B cell (primary cell): ENCODE measurements around the gene EFNA2. TPM values are rescaled to one million over a fixed set of nuclear protein-coding genes. Genes with fewer than 3 reads are reported as not detected.

Experiments used
- ATAC-seq: fragments of 200-7000 bp; cut with Tn5 transposase; one replicate; pipeline ENCODE4 v1.10.0; 2021; ENCODE audit warnings: low read depth, mild to moderate bottlenecking, moderate number of reproducible peaks, moderate library complexity
- CTCF ChIA-PET: fragments of 350-600 bp; sonication (Branson Sonifier 250); formaldehyde crosslinking; loops from one replicate; lab custom pipeline; 2021; ENCODE audit warnings: antibody characterized with exemption, inconsistent platforms; lab: Charles Lee
- POLR2A ChIA-PET: fragments of 350-600 bp; sonication (Branson Sonifier 250); formaldehyde crosslinking; loops from one replicate; lab custom pipeline; 2021; ENCODE audit warnings: antibody characterized with exemption; lab: Charles Lee
- DNase-seq: peaks from one replicate; pipeline ENCODE4 v3.0.0; 2013
- H2AFZ ChIP-seq: 2 replicates; pipeline ENCODE4 v1.6.1; 2012; ENCODE audit warnings: mild to moderate bottlenecking, low read depth, low read length; ENCODE audit not compliant: insufficient read depth, poor library complexity, severe bottlenecking
- H3K27ac ChIP-seq, 2 donors: 1 replicate in 1 of 2; 2 replicates in 1 of 2; pipeline ENCODE4 v1.5.1; 2012 to 2013; ENCODE audit warnings: low read length in 2 of 2, mild to moderate bottlenecking in 2 of 2, moderate library complexity in 1 of 2
- H3K27me3 ChIP-seq, 4 experiments: fragments of 200-600 bp in 1 of 4; sonication (generic) in 1 of 4; replicated peaks in 1 of 4; 1 replicate in 2 of 4; 2 replicates in 2 of 4; pipeline versions ENCODE4 v1.6.1 to v1.7.0; 2013 to 2016; ENCODE audit warnings: low read length in 3 of 4, mild to moderate bottlenecking in 2 of 4, mixed read lengths in 1 of 4, moderate library complexity in 1 of 4; ENCODE audit not compliant: insufficient read depth in 4 of 4, control insufficient read depth in 3 of 4; ENCODE audit errors: control extremely low read depth in 1 of 4
- H3K36me3 ChIP-seq, 2 experiments: replicated peaks in 1 of 2; 1 replicate in 1 of 2; 2 replicates in 1 of 2; pipeline versions ENCODE4 v1.6.1 to v1.7.1; 2013; ENCODE audit warnings: low read length in 1 of 2; ENCODE audit not compliant: insufficient read depth in 2 of 2, control insufficient read depth in 1 of 2; ENCODE audit errors: control extremely low read depth in 1 of 2, extremely low read depth in 1 of 2
- H3K4me1 ChIP-seq, 2 donors: fragments of 200-600 bp in 1 of 2; sonication (generic) in 1 of 2; 1 replicate in 1 of 2; 2 replicates in 1 of 2; pipeline versions ENCODE4 v1.5.1 to v1.6.1; 2013 to 2017; ENCODE audit warnings: low read length in 2 of 2; ENCODE audit not compliant: control insufficient read depth in 2 of 2, insufficient read depth in 2 of 2
- H3K4me2 ChIP-seq: replicated peaks from 2 replicates; pipeline ENCODE3; 2012; ENCODE audit warnings: mild to moderate bottlenecking, low read depth, low read length; ENCODE audit not compliant: poor library complexity, severe bottlenecking
- H3K4me3 ChIP-seq, 5 experiments: fragments of 200-600 bp in 1 of 5; sonication (generic) in 1 of 5; 1 replicate in 3 of 5; 2 replicates in 2 of 5; pipeline versions ENCODE4 v1.5.1 to v1.7.0; 2011 to 2016; ENCODE audit warnings: low read length in 4 of 5, mild to moderate bottlenecking in 4 of 5, low read depth in 2 of 5, control low read depth in 1 of 5, moderate library complexity in 1 of 5; ENCODE audit not compliant: insufficient read depth in 1 of 5; ENCODE audit errors: control extremely low read depth in 1 of 5, extremely low read depth in 1 of 5
- H3K79me2 ChIP-seq: fragments of 200-600 bp; sonication (generic); one replicate; pipeline ENCODE4 v1.6.0; 2016; ENCODE audit warnings: low read length; ENCODE audit not compliant: control insufficient read depth, insufficient read depth
- H3K9ac ChIP-seq: fragments of 200-600 bp; sonication (generic); 2 replicates; pipeline ENCODE4 v1.6.1; 2017; ENCODE audit warnings: mild to moderate bottlenecking, low read length, moderate library complexity
- H3K9me3 ChIP-seq, 3 donors: one replicate each; pipeline versions ENCODE4 v1.6.1 to v1.7.1; 2013; ENCODE audit warnings: low read length in 2 of 3; ENCODE audit not compliant: control insufficient read depth in 2 of 3, insufficient read depth in 1 of 3; ENCODE audit errors: control extremely low read depth in 1 of 3
- H4K20me1 ChIP-seq: 2 replicates; pipeline ENCODE4 v1.6.0; 2012; ENCODE audit warnings: mild to moderate bottlenecking, low read length; ENCODE audit not compliant: insufficient read depth, control insufficient read depth, poor library complexity, severe bottlenecking
- H3K27ac Mint-ChIP-seq: one replicate; pipeline ENCODE4 v1.8.0; 2021; ENCODE audit warnings: mixed read lengths
- H3K27me3 Mint-ChIP-seq: one replicate; pipeline ENCODE4 v1.8.0; 2021; ENCODE audit warnings: mixed read lengths
- H3K4me1 Mint-ChIP-seq: one replicate; pipeline ENCODE4 v1.8.0; 2021; ENCODE audit warnings: mixed read lengths
- H3K4me3 Mint-ChIP-seq: one replicate; pipeline ENCODE4 v1.8.0; 2021; ENCODE audit warnings: mixed read lengths
- H3K9me3 Mint-ChIP-seq: one replicate; pipeline ENCODE4 v1.8.0; 2022; ENCODE audit warnings: mixed read lengths; ENCODE audit not compliant: insufficient read depth
- EZH2 ChIP-seq: IDR thresholded peaks from 2 replicates; pipeline ENCODE4 v1.6.1; 2012; ENCODE audit warnings: borderline replicate concordance, low read depth, mild to moderate bottlenecking, moderate library complexity, low read length; ENCODE audit not compliant: insufficient read depth, poor library complexity, severe bottlenecking
- WGBS: methylation state at CpG from one replicate; pipeline ENCODE4 v1.1.5; 2013; ENCODE audit warnings: missing lambda C conversion rate; ENCODE audit not compliant: insufficient coverage; 5-methylcytosine and 5-hydroxymethylcytosine counted together
- intact Hi-C: fragments of 100-400 bp; cut with micrococcal nuclease; formaldehyde crosslinking; loops from one replicate; pipeline ENCODE4 v1.10.0; 2022
- polyA plus RNA-seq: library from polyadenylated mRNA; depleted of rRNA; stranded (reverse); fragments of >200 nt; gene quantifications from 2 replicates; pipeline ENCODE4 v1.2.3, GENCODE V29; 2012
- total RNA-seq, 2 donors: library from RNA; stranded (reverse); fragments of 120-200 nt in 1 of 2; gene quantifications; 1 replicate in 1 of 2; 2 replicates in 1 of 2; pipeline versions ENCODE4 v1.2.3 to v1.2.4, GENCODE V29; 2013 to 2022
- TF ChIP-seq, protein P1 (sequence below): fragments of 200-600 bp; IDR thresholded peaks from one replicate; pipeline ENCODE4 v1.8.0; 2022; ENCODE audit warnings: antibody characterized with exemption, mild to moderate bottlenecking

The EFNA2 gene
- total and polyA plus RNA-seq, 2 donors (not counting 1 experiment from before 2014, with no cell fraction given), result not detected

- Histone ChIP-seq H2AFZ (peak overlapping the region; percentile 69), H3K27ac (peak overlapping the region; percentile 93 to 97), H3K79me2 (peaks cover 68% of the 10 kb centered on the region), H3K36me3 (peaks cover 9 to 54% of the 10 kb centered on the region in 2 experiments), H3K4me1 (peaks cover 32 to 56% of the 10 kb centered on the region in 2 donors), H3K9ac (peak overlapping the region; percentile 89), H3K4me2 (peak overlapping the region; percentile 100), H3K4me3 (peak overlapping the region; percentile 30 to 85 (median 75)), H3K9me3 (no peaks in the 10 kb centered on the region), H4K20me1 (peaks cover 80% of the 10 kb centered on the region), H3K27me3 (no peaks in the 10 kb centered on the region)
- intact Hi-C loops, result no loop called here
- H3K27me3 Mint-ChIP-seq, result no peaks in the 10 kb centered on the region
- 6% methylated on average over 39 of the region's 43 CpGs for WGBS
- H3K4me1 Mint-ChIP-seq, result peaks cover 43% of the 10 kb centered on the region
- H3K9me3 Mint-ChIP-seq, result no peaks in the 10 kb centered on the region
- TF ChIP-seq, protein P1, sequence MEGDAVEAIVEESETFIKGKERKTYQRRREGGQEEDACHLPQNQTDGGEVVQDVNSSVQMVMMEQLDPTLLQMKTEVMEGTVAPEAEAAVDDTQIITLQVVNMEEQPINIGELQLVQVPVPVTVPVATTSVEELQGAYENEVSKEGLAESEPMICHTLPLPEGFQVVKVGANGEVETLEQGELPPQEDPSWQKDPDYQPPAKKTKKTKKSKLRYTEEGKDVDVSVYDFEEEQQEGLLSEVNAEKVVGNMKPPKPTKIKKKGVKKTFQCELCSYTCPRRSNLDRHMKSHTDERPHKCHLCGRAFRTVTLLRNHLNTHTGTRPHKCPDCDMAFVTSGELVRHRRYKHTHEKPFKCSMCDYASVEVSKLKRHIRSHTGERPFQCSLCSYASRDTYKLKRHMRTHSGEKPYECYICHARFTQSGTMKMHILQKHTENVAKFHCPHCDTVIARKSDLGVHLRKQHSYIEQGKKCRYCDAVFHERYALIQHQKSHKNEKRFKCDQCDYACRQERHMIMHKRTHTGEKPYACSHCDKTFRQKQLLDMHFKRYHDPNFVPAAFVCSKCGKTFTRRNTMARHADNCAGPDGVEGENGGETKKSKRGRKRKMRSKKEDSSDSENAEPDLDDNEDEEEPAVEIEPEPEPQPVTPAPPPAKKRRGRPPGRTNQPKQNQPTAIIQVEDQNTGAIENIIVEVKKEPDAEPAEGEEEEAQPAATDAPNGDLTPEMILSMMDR, result no peak
- no peak for TF ChIP-seq EZH2
- ATAC-seq (no peak), DNase-seq (no peak)
- POLR2A ChIA-PET, result interaction anchor here (0.6 to 1.8 kb wide), 2 partner anchors 32 to 165 kb away, joined by 3 to 15 read pairs; no protein-coding TSS in a partner anchor
- peak overlapping the region; percentile 94 for H3K27ac Mint-ChIP-seq
- H3K4me3 Mint-ChIP-seq, result peak overlapping the region; percentile 89
- CTCF ChIA-PET, result interaction anchor here (6.1 kb wide), 1 partner anchor 31 kb away, joined by 51 read pairs; no protein-coding TSS in a partner anchor
Observed at GRCh38 chr19:1275976-1276627, 9.6 kb upstream of the EFNA2 start.

DNA sequence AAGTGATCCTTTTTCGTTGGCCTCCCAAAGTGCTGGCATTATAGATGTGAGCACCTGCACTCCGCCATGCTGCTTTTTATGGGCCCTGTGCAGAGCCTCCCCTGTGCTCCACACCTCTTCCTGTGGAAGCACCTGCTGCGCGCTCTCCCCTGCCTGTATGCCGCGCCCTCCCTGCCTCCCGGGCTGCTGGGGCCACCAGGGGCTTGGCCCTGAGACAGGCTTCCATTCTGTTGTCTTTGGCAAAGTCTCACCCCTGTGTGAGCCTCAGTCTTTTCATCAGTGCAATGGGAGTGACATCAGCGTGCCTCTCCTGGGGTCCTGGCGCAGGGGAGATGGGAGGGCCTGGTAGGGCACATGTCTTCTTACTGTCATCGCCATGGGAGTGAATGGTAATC lies 9.0 kb upstream of the EFNA2 start:
- no peaks in the 10 kb centered on the region for H3K27me3 Mint-ChIP-seq
- H3K4me3 Mint-ChIP-seq, result peak overlapping the region; percentile 89
- H3K79me2 ChIP-seq, result peaks cover 63% of the 10 kb centered on the region
- DNase-seq, result peak; percentile 63
- peak overlapping the region; percentile 89 for H3K9ac ChIP-seq
- ChIA-PET POLR2A (interaction anchor here (1.8 kb wide), 1 partner anchor 33 kb away, joined by 15 read pairs; no protein-coding TSS in a partner anchor), CTCF (interaction anchor here (0.7 to 6.1 kb wide), 3 partner anchors 10 to 133 kb away, joined by 3 to 51 read pairs (median 3); no protein-coding TSS in a partner anchor)
- WGBS, result 44% methylated on average over 8 of the region's 10 CpGs
- no peaks in the 10 kb centered on the region for H3K27me3 ChIP-seq
- peaks cover 38% of the 10 kb centered on the region for H3K4me1 Mint-ChIP-seq
- ATAC-seq, result no peak
- H3K36me3 ChIP-seq, result peaks cover 9 to 49% of the 10 kb centered on the region in 2 experiments
- no peak overlapping the region for H2AFZ ChIP-seq
- peaks cover 74% of the 10 kb centered on the region for H4K20me1 ChIP-seq
- no peaks in the 10 kb centered on the region for H3K9me3 ChIP-seq
- H3K9me3 Mint-ChIP-seq, result no peaks in the 10 kb centered on the region
- H3K4me3 ChIP-seq, result peak overlapping the region; percentile 30 to 85 (median 75)
- H3K27ac Mint-ChIP-seq, result peak overlapping the region; percentile 94
- peaks cover 29 to 51% of the 10 kb centered on the region in 2 donors for H3K4me1 ChIP-seq
- H3K27ac ChIP-seq, result peak overlapping the region; percentile 93 to 97
- peak overlapping the region; percentile 100 for H3K4me2 ChIP-seq
- TF ChIP-seq EZH2, result no peak
- intact Hi-C loops, result no loop called here
